Caki2 (cell line): ENCODE results near the gene LIPI. TPM values are rescaled to one million over a fixed set of nuclear protein-coding genes. Genes with fewer than 3 reads are reported as not detected.
"Not testable (repeated sequence)": the region's sequence is repeated elsewhere in the genome, so short reads cannot be mapped to it uniquely, and the experiment has no call there.

Source experiments
- DNase-seq: peaks from one replicate; pipeline ENCODE4 v3.0.0-alpha.2; 2015; ENCODE audit warnings: low read depth
- in situ Hi-C: cut with HindIII; loops from 2 replicates; pipeline ENCODE4 v1.10.0; 2016; ENCODE audit warnings: low sequenced_read_pairs, low pct_unique_long_range_greater_than_20kb, mixed read lengths
- total RNA-seq: library from RNA; depleted of rRNA; stranded (reverse); fragments of >200 nt; shearing (Covaris generic); gene quantifications from 2 replicates; pipeline ENCODE4 v1.2.3, GENCODE V29; 2014; ENCODE audit warnings: low replicate concordance

Gene LIPI
- total RNA-seq, 1 experiment from 2014 or later: not detected

- no peak for DNase-seq
- in situ Hi-C loops: no loop called here
Measured at GRCh38 chr21:14080040-14080763, 130.6 kb downstream of the LIPI start.

- in situ Hi-C loops: no loop called here
- DNase-seq: no peak
Measured at GRCh38 chr21:14078746-14079375, 131.9 kb downstream of the LIPI start.

GRCh38 chr21:14076143-14076806 is 134.5 kb downstream of the LIPI start:
- DNase-seq: no peak
- in situ Hi-C loops: no loop called here

- in situ Hi-C loops: no loop called here
- DNase-seq: no peak
Measured at GRCh38 chr21:14075346-14076142, 135.2 kb downstream of the LIPI start.

- in situ Hi-C loops: no loop called here
Measured at GRCh38 chr21:14074177-14074576, 136.6 kb downstream of the LIPI start.

GRCh38 chr21:14073615-14074014 is 137.1 kb downstream of the LIPI start:
- no peak for DNase-seq
- in situ Hi-C loops: no loop called here

More at GRCh38 chr21:14074177-14074576, 136.6 kb downstream of the LIPI start:
- no peak for DNase-seq

- in situ Hi-C loops: no loop called here
- DNase-seq: no peak
Measured at GRCh38 chr21:14072761-14073535, 137.8 kb downstream of the LIPI start.

- no peak for DNase-seq
- in situ Hi-C loops: no loop called here
Measured at GRCh38 chr21:14071902-14072734, 138.6 kb downstream of the LIPI start.

GRCh38 chr21:14070968-14071367 is 139.8 kb downstream of the LIPI start:
- DNase-seq: no peak
- in situ Hi-C loops: no loop called here

- DNase-seq: no peak
- in situ Hi-C loops: no loop called here
Measured at GRCh38 chr21:14070049-14070893, 140.5 kb downstream of the LIPI start.

- in situ Hi-C loops: no loop called here
- no peak for DNase-seq
Measured at GRCh38 chr21:14064296-14064645, 146.5 kb downstream of the LIPI start.

- DNase-seq, in situ Hi-C loops: not testable (repeated sequence)
Measured at GRCh38 chr21:14063620-14064295, 147.0 kb downstream of the LIPI start.

GRCh38 chr21:14062684-14063083 is 148.1 kb downstream of the LIPI start:
- DNase-seq, in situ Hi-C loops: not testable (repeated sequence)

- in situ Hi-C loops, DNase-seq: not testable (repeated sequence)
Measured at GRCh38 chr21:14061820-14062219, 148.9 kb downstream of the LIPI start.

- DNase-seq, in situ Hi-C loops: not testable (repeated sequence)
Measured at GRCh38 chr21:14058995-14059627, 151.6 kb downstream of the LIPI start.
